Dedifferentiated amniotic fluid mesenchymal stem cell (primary cell): ENCODE data around the gene HOOK2.

Experiments used
- DNase-seq: peaks from one replicate; pipeline ENCODE4 v3.0.0-alpha.2; 2016; ENCODE audit errors: extremely low spot score

Gene HOOK2

DNA sequence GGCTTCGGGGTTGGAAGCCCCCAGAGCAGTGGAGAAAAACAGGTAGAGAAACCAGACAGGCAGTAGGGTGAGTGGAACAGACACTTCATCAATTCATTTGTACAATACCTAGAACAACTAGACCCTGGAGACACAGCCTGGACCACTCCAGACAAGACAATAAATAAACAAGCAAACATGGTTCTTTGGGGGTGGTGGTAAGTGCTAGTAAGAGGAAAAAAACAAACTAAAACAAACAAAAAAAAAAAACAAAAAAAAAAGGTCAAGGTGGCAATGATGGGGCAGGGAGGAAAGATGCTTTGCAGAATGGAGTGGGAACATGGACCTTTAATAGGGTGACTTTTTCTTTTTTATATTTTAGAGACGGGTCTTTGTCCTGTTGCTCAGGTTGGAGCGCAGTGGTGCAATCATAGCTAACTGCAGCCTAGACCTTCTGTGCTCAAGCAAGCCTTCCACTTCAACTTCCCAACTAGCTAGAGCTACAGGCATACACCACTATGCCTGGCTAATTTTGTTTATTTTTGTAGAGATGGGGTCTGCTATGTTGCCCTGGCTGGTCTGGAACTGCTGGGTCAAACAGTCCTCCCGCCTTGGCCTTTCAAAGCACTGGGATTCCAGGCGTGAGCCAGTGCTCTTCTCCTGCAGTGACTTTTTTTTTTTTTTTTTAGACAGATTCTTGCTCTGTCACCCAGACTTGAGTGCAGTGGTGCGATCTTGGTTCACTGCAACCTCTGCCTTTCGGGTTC lies 19.0 kb upstream of the HOOK2 start:
- no peak for DNase-seq

DNA sequence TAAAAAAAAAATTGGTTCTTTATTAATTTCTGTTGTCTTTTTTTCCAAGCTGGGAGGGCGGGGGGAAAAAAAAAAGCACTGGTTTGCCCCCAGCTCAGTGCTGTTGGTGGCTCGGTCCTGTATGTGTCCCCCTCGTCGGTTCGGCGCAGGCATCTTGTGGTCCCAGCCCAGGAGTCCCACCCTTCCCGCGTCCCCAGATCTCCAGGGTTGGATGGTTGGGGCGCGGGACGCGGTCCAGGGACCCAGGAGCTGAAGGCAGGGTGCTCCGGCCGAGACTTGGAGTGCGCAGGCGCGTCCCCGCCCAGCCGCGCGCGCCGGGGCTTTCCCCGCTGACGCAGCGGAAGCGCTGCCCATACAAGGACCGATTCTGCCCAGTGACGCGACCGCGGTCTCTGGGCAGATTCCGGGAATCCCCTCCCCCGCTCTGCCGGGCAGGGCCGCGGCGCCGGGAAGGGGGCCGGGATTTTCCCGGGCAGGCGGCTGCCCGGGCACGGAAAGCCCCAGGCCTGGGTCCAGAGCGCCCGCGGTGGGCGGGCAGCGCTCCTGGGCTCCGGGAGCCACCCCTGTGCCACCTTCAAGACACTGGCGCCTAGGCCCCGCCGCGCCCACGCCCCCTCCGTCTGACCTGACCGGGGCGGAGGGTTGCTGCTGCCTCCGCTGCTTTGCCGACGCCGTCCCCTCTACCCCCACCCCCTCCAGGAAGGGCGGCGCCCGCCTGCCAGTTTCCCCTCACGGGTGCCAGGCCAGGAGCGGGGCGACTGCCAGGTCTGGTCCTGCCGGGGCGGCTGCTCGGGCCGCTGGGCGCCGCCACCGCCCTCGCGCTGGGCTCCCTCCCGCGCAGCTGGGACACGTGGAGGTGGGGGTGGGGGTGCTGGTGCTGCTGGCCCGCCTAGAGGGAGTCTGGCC lies 18.2 kb upstream of the HOOK2 start:
- peak; percentile 89 for DNase-seq

DNA sequence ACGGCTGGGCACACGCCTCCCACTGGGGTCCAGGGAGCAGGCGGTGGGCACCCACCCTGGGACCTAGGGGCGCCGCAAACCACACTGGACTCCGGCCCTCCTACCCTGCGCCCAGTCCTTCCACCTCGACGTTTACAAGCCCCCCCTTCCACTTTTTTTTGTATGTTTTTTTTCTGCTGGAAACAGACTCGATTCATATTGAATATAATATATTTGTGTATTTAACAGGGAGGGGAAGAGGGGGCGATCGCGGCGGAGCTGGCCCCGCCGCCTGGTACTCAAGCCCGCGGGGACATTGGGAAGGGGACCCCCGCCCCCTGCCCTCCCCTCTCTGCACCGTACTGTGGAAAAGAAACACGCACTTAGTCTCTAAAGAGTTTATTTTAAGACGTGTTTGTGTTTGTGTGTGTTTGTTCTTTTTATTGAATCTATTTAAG lies 17.5 kb upstream of the HOOK2 start:
- DNase-seq, result no peak

DNA sequence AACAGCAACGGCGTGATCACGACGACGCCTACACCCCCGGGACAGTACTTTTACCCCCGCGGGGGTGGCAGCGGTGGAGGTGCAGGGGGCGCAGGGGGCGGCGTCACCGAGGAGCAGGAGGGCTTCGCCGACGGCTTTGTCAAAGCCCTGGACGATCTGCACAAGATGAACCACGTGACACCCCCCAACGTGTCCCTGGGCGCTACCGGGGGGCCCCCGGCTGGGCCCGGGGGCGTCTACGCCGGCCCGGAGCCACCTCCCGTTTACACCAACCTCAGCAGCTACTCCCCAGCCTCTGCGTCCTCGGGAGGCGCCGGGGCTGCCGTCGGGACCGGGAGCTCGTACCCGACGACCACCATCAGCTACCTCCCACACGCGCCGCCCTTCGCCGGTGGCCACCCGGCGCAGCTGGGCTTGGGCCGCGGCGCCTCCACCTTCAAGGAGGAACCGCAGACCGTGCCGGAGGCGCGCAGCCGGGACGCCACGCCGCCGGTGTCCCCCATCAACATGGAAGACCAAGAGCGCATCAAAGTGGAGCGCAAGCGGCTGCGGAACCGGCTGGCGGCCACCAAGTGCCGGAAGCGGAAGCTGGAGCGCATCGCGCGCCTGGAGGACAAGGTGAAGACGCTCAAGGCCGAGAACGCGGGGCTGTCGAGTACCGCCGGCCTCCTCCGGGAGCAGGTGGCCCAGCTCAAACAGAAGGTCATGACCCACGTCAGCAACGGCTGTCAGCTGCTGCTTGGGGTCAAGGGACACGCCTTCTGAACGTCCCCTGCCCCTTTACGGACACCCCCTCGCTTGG lies 16.9 kb upstream of the HOOK2 start:
- no peak for DNase-seq

DNA sequence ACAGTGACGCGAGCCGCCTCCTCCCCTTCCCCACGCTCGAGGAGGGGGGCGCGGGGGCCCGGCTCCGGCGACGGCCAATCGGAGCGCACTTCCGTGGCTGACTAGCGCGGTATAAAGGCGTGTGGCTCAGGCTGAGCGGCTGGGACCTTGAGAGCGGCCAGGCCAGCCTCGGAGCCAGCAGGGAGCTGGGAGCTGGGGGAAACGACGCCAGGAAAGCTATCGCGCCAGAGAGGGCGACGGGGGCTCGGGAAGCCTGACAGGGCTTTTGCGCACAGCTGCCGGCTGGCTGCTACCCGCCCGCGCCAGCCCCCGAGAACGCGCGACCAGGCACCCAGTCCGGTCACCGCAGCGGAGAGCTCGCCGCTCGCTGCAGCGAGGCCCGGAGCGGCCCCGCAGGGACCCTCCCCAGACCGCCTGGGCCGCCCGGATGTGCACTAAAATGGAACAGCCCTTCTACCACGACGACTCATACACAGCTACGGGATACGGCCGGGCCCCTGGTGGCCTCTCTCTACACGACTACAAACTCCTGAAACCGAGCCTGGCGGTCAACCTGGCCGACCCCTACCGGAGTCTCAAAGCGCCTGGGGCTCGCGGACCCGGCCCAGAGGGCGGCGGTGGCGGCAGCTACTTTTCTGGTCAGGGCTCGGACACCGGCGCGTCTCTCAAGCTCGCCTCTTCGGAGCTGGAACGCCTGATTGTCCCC lies 16.1 kb upstream of the HOOK2 start, which contains the start of gene JUNB:
Gene JUNB (plus strand): TSS at position 142 of the 706 bp plus-strand sequence. CDS start 286 bp downstream, at position 428.
- peak; percentile 95 for DNase-seq

DNA sequence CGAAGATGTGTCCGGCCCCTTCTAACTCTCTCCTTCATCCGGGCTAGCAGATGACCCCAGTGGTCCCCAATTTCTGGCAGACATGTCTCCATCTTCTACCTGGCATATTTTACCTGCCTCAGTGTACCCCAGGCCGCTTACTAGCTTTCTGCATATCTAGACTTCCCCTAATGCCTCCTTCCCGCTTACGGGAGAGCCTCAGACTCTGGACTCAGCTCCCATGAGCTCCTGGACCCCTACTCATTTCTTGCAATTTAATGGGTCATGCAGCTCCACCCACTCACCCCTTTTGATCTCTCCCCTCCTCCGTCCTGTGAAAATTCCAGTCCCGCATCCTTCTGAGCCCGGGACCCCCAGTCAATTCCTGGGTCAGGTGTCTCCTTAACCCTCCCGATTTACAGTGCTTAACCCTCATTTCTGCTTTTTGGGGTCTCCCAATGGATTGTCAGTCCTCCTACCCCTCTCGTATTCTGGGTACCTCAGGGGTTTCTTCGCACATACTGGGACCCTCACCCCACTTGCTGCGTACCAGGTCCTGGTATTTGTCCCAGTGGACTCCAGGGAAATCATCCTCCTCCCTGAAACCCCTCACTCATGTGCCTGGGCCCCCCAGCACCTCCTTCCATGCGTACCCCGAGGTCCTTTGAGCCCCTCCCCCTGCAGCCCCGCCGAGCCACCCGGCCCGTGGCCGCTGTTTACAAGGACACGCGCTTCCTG lies 15.4 kb upstream of the HOOK2 start:
- DNase-seq, result no peak

DNA sequence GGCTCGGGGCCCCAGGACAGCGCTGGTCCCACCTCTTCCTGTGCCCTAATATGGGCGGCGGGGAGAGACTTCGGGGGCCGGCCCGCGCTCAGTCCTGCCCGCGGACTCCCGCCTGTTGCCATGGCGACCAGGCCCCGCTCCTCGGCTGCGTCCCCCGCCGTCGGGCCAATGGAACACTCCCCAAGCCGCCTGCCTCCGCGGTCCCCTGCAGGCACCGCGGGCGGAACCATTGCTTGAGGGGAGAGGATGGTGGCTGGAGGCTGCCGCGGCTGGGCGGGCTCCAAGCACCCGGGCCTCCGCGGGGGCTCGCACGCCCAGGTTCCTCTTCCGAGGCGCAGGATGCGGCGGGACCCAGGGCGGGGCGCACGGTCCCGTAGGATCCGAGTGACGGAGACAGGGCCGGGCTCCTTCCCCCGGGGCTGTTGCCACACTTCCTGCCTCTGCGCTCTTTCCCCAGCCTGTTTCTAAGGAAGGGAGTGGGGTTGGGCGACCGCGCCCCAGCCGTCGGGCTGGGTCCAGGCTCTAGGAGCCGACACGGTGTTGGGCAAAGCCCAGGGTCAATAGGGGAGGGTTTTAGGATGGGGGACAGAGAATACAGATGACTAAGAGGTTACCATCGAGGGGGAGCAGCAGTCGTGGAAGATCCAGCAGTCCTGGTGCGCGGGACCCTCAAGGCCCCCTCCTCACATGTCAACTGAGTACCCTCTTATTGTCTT lies 14.7 kb upstream of the HOOK2 start:
- peak; percentile 88 for DNase-seq

DNA sequence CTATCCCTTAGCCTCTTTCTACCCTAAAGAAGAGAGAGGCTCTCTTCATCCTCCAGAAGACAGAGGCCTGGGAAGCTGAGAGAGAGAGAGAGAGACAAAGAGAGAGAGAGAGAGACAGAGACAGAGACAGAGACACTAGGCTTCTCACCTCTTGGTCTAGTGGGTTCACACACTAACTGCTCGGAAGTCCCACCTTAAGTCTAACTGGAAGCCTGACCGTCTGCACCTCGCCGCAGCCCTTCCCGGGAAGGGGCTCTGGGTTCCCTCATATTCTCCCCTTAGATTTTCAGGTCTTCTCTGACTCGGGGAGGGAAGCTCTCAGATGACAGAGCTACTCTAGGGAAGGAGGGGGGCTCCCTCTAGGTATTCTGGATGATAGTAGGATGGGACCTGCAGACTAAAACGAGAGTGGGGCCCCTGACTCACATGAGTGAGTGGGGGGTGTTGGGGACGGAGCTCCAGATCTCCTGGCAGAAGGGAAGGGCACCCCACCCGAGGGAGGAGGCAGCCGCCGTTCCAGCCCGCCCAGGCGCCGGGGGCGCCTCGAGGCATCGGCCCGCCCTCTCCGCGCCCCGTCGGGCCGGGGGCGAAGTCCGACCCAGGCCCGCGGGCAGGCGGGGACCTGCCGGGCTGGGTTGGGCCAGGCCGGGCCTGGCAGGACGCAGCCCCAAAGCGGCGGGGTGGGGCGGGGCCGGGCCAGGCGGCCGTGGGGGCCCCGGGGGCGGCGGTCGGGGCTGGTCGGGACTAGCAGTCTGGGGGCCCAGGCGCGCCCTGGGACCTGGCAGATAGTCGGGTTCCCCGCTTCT lies 13.9 kb upstream of the HOOK2 start:
- no peak for DNase-seq

DNA sequence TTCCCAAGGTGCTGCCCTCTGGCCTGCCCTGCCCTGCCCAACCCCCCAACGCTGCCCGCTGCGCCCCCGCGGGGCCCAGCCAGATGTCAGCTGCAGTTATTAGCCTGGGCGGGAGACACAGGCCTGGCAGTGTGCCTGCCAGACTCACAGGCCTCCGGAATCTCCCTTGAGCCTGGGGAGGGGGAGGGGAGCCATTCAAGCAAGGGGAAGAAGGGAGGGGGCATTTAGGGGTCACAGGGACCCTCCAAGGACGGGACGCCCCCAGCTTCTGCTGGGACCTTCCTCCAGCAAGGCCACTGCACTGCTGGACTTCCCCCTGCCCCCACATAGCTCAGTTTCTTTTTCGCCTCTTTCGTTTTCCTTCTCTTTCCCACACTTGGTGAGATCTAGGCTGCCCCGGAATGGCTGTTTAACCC lies 13.3 kb upstream of the HOOK2 start:
- no peak for DNase-seq

DNA sequence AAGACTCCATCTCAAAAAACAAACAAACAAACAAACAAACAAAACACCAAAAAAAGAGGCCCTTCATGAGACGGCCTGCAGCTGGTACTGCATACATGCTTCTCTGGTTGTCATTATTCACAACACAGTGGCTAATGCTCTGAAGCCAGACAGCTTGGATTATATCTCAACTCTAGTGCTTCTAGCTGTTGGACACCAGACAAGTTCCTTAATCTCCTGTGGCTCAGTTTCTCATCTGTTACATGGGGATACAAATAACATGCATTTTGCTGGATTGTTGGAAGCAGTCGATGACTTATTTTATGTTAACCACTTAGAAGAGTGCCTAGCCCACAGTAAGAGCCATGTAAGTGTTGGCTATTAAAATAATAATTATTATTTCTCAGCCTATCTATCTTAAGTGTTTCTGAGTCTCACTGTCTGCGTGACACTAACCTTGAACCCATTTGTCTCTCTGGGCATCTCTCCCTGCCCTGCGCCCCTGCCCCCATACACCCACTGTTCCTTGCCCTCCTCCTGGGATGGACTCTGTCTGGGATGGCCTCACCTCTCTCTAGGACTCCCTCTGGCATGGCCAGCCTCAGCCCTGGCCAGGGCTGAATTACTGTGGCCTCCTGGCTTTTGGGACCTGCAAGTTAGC lies 12.8 kb upstream of the HOOK2 start:
- no peak for DNase-seq

DNA sequence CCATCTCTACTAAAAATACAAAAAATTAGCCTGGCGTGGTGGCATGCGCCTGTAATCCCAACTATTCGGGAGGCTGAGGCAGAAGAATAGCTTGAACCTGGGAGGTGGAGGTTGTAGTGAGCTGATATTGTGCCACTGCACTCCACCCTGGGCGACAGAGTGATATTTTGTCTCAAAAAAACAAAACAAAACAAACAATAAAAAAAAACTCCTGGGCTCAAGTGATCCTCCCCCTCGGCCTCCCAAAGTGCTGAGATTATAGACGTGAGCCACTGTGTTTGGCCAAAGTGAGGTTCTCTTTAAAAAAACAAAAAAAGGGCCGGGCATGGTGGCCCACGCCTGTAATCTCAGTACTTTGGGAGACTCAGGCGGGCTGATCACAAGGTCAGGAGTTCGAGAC lies 12.1 kb upstream of the HOOK2 start:
- no peak for DNase-seq

DNA sequence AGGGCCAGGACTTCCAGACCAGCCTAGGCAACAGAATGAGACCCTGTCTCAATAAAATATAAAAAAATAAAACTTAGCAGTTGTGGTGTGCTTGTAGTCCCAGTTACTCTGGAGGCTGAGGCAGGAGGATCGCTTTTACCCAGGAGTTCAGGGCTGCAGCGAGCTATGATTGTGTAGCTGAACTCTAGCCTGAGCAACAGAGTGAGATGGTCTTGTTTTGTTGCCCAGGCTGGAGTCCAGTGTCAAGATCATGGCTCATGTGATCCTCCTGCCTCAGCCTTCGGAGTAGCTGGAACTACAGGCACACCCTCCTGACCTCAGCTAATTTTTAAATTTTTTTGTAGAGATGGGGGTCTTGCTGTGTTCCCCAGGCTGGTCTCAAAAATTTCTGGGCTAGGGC lies 11.6 kb upstream of the HOOK2 start:
- DNase-seq, result no peak

DNA sequence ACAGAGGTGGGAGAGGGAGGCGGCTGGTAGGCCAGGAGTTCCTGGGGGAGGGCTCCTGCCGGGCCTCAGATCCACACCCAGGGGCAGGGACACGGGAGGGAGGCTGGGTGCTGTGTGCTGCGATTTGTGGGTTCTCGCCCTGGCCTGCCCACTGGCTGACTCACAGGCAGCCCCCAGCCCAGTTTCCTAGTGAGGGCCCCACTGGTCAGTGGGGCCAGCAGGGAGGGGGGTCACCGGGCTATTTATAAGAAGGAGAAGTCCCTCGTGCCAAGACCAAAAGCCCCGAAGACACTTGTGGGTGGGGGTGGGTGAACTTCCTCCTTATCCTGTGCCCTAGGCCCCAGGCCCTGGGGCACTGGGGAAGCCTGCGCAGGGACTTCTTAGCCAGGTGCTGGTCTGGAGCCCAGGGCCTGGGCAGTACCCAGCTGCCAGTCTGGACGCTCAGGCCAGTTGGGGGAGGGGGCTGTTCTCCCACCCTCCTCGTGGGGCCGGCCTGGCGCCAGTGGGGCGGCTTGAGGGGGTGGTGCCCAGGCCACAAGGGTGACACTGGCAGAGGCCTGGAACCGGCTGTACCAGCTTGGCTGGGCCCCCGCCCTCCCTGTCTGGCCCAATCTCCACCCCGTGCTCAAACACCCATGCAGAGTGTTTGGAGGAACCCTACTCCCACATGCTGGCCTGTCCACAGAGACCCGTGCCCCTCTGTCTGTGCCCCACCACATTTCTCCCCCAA lies 11.0 kb upstream of the HOOK2 start:
- no peak for DNase-seq

DNA sequence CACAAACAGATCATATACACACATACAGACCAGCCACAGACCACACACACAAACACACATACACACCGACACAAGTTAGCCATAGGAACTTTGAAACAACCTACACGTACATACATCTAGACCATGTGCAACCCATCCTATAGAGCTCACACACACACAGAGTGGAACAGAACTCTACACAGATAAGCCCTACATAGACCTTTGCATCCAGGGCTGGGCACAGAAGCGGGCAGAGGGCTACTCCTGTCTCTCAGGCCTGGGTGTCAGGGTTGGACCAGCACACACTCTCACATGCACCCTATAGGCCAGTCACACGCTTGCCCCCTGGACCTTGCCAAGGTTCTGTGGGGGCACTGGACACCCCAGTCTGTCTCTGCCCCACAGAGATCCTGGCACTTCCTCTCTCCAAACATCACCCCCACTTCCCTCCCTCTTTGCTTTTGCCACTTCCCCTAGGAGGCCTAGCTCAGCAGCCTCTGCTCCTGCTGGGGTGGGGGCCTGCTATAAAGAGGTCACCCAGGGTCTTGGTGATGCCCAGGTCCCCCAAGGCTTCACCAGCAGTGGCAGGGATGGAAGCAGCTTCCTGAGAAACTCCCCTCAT lies 10.2 kb upstream of the HOOK2 start:
- DNase-seq, result no peak

DNA sequence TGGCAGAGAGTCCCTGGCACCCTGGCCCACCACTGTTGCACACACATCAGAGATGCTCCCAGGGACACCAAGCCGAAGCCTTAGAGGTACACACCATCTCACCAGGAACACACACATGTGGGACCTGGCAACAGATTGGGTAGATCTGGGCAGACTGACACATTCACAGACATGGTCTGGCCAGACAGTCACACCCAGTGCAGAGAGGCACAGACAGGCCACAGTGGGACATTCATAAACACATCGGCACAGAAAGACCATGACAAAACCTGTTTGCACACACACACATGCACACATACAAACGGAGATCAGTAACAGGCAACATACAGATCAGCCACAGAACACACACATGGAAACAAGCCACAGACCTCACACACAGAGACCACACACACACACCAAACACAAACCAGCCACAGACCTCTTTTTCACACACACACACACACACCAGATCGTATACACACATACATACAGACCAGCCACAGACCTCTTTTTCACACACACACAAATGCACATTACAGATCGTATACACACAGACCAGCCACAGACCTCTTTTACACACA lies 9.6 kb upstream of the HOOK2 start:
- no peak for DNase-seq

DNA sequence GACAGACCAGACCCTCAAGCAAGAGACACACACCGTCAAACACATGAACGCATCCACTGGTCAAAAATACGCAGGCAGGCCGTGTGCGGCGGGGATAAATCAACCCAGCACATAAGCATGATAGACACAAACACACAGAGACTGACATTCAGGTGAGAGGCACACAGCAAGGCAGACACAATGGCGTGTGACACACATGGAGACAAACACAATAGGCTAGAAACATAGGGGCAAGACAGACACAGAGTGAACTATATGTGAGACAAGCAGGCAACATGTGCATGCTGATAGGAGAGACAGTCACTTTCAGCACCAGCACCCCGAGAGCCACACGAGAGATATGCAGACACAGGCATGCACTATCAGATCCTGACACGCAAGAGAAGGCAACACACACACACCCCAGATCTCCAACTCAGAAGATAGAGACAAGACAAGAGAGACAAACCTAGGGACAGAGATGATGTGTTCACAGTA lies 9.1 kb upstream of the HOOK2 start:
- no peak for DNase-seq

DNA sequence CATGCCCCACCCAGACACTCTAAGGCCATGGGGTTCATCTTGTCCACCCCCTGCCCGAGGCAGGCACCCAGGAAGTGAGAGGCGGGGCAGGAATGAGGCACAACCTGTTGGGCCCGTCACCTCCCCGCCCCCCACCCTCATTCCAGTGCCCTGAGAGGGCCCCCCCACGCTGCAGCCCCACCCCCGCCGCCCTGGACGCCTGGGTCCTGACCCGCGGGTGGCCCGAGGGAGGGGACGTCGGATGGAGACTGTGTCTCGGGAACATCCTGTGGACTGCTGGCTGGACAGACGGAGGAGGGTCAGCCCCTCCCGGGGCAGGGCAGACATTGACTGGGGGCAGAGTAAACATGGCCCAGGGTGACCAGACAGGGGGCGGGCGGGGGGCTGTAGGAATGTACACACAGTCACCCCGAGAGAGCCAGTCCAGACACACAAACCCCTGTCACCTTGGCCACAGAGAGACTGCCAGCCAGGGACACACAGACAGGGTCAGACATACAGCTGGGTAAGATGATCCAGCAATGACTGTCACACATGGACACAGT lies 8.6 kb upstream of the HOOK2 start:
- no peak for DNase-seq
